HEK293 (cell line): ENCODE results near the gene CATSPERD.
A peak's percentile ranks its signal among the peaks of the same experiment; 100 is the strongest.
"Not testable (repeated sequence)": the region's sequence is repeated elsewhere in the genome, so short reads cannot be mapped to it uniquely, and the experiment has no call there.

Experiments
- CTCF ChIA-PET: fragments of 350-600 bp; formaldehyde crosslinking; extraction: SDS; loops from one replicate; lab custom pipeline; 2021; ENCODE audit warnings: antibody characterized with exemption; lab: Yijun Ruan, JAX
- POLR2A ChIA-PET: fragments of 300-600 bp; formaldehyde crosslinking; extraction: SDS; loops from one replicate; lab custom pipeline; 2020; ENCODE audit warnings: antibody characterized with exemption, inconsistent platforms; lab: Yijun Ruan, JAX
- H3K27ac ChIP-seq: fragments of 200-500 bp; sonication (Bioruptor generic); 2 replicates; pipeline ENCODE4 v1.5.1; 2014; ENCODE audit warnings: low read depth, low read length, control low read depth, inconsistent platforms; ENCODE audit errors: extremely low read depth
- H3K36me3 ChIP-seq, 2 experiments: fragments of 200-500 bp in 1 of 2; sonication (Bioruptor generic) in 1 of 2; 1 replicate in 1 of 2; 2 replicates in 1 of 2; pipeline ENCODE4 v1.5.1; 2014 to 2017; ENCODE audit warnings: inconsistent platforms in 2 of 2, low read length in 2 of 2; ENCODE audit not compliant: control insufficient read depth in 2 of 2, insufficient read depth in 1 of 2
- H3K4me1 ChIP-seq: fragments of 200-500 bp; sonication (Bioruptor generic); 2 replicates; pipeline ENCODE4 v1.5.1; 2014; ENCODE audit warnings: mild to moderate bottlenecking, low read length, inconsistent platforms; ENCODE audit not compliant: control insufficient read depth, insufficient read depth
- H3K4me3 ChIP-seq: 2 replicates; pipeline ENCODE4 v1.5.1; 2011; ENCODE audit warnings: low read depth, mild to moderate bottlenecking, control low read depth, low read length, moderate library complexity
- H3K9me3 ChIP-seq: fragments of 200-500 bp; sonication (Bioruptor generic); 2 replicates; pipeline ENCODE4 v1.5.1; 2014; ENCODE audit warnings: low read depth, low read length, inconsistent platforms; ENCODE audit not compliant: control insufficient read depth, insufficient read depth
- BCL11B ChIP-seq: fragments of 450-650 bp; formaldehyde crosslinking; IDR thresholded peaks from 2 replicates; pipeline ENCODE4 v1.5.1; 2016; ENCODE audit warnings: low read depth, missing biosample characterization, missing genetic modification characterization
- BCL6B ChIP-seq: fragments of 450-650 bp; formaldehyde crosslinking; IDR thresholded peaks from 2 replicates; pipeline ENCODE4 v1.5.1; 2017; ENCODE audit warnings: missing biosample characterization, missing genetic modification characterization
- GLI2 ChIP-seq: fragments of 450-650 bp; formaldehyde crosslinking; IDR thresholded peaks from 2 replicates; pipeline ENCODE4; 2017; ENCODE audit warnings: missing biosample characterization, missing genetic modification characterization, low read depth, borderline replicate concordance
- GLIS2 ChIP-seq: fragments of 450-650 bp; formaldehyde crosslinking; IDR thresholded peaks from 2 replicates; pipeline ENCODE4 v1.5.1; 2016; ENCODE audit warnings: missing biosample characterization, missing genetic modification characterization
- PRDM2 ChIP-seq: fragments of 450-650 bp; formaldehyde crosslinking; IDR thresholded peaks from 2 replicates; pipeline ENCODE4 v1.5.1; 2016; ENCODE audit warnings: missing biosample characterization, missing genetic modification characterization, borderline replicate concordance
- ZFP3 ChIP-seq: fragments of 450-650 bp; formaldehyde crosslinking; IDR thresholded peaks from 2 replicates; pipeline ENCODE4 v1.5.1; 2016; ENCODE audit warnings: low read depth, missing biosample characterization, missing genetic modification characterization
- ZNF121 ChIP-seq: fragments of 450-650 bp; formaldehyde crosslinking; IDR thresholded peaks from 2 replicates; pipeline ENCODE4 v1.5.1; 2016; ENCODE audit warnings: missing biosample characterization, missing genetic modification characterization
- ZNF157 ChIP-seq: fragments of 450-650 bp; formaldehyde crosslinking; IDR thresholded peaks from 2 replicates; pipeline ENCODE4 v1.5.1; 2016; ENCODE audit warnings: missing biosample characterization, missing genetic modification characterization
- ZNF24 ChIP-seq: fragments of 450-650 bp; formaldehyde crosslinking; IDR thresholded peaks from 2 replicates; pipeline ENCODE4 v1.5.1; 2016; ENCODE audit warnings: missing biosample characterization, missing genetic modification characterization
- ZNF302 ChIP-seq: fragments of 450-650 bp; formaldehyde crosslinking; IDR thresholded peaks from 2 replicates; pipeline ENCODE4 v1.5.1; 2016; ENCODE audit warnings: missing biosample characterization, missing genetic modification characterization, low read depth
- ZNF311 ChIP-seq: fragments of 450-650 bp; formaldehyde crosslinking; IDR thresholded peaks from 2 replicates; pipeline ENCODE4 v1.5.1; 2017; ENCODE audit warnings: missing biosample characterization, missing genetic modification characterization, borderline replicate concordance
- ZNF571 ChIP-seq: fragments of 450-650 bp; formaldehyde crosslinking; IDR thresholded peaks from 2 replicates; pipeline ENCODE4 v1.5.0; 2017; ENCODE audit warnings: missing biosample characterization, missing genetic modification characterization
- ZNF626 ChIP-seq: fragments of 450-650 bp; sonication (Bioruptor Pico); formaldehyde crosslinking; IDR thresholded peaks from 2 replicates; pipeline ENCODE4 v1.5.1; 2018; ENCODE audit warnings: missing biosample characterization, missing genetic modification characterization, inconsistent platforms
- ZNF658 ChIP-seq: fragments of 450-650 bp; formaldehyde crosslinking; IDR thresholded peaks from 2 replicates; pipeline ENCODE4; 2016; ENCODE audit warnings: missing biosample characterization, missing genetic modification characterization
- ZNF660 ChIP-seq: fragments of 450-650 bp; IDR thresholded peaks from 2 replicates; pipeline ENCODE4 v1.5.1; 2018; ENCODE audit warnings: missing biosample characterization, mild to moderate bottlenecking, missing genetic modification characterization
- ZNF701 ChIP-seq: fragments of 450-650 bp; formaldehyde crosslinking; IDR thresholded peaks from 2 replicates; pipeline ENCODE4 v1.5.1; 2016; ENCODE audit warnings: missing biosample characterization, missing genetic modification characterization

The CATSPERD gene

GRCh38 chr19:5778402-5778801, 58.0 kb downstream of the CATSPERD start (continued):
- TF ChIP-seq ZFP3 (tag by site-specific recombination) = no peak
- TF ChIP-seq ZNF626 (tag by site-specific recombination) = no peak
- no peak for TF ChIP-seq ZNF302 (tag by site-specific recombination)
- TF ChIP-seq PRDM2 (tag by site-specific recombination) = no peak
- no peak for TF ChIP-seq GLI2
- no peak for TF ChIP-seq ZNF571 (tag by site-specific recombination)
- TF ChIP-seq GLIS2 = no peak
- TF ChIP-seq, all 188 proteins: peak for 0

- H3K27ac ChIP-seq, H3K4me3 ChIP-seq, H3K4me1 ChIP-seq, H3K9me3 ChIP-seq: not testable (repeated sequence)
- TF ChIP-seq ZNF660 = 0 out of 2 replicates have a peak, but pooled peaks have one; percentile 19
- TF ChIP-seq ZNF121 (tag by site-specific recombination) = peak; percentile 69
- POLR2A ChIA-PET = interaction anchor here (0.6 kb wide), 1 partner anchor 187 kb away, joined by 3 read pairs; no protein-coding TSS in a partner anchor
- H3K36me3 ChIP-seq = peaks cover 3 to 24% of the 10 kb centered on the region in 2 experiments; a peak in 2 of 3 replicates
- CTCF ChIA-PET = interaction anchor here (0.6 to 2.8 kb wide), 2 partner anchors 23 to 244 kb away, joined by 3 to 15 read pairs; no protein-coding TSS in a partner anchor
Observed at GRCh38 chr19:5780916-5781315, 60.5 kb downstream of the CATSPERD start.

GRCh38 chr19:5782322-5782721, 61.9 kb downstream of the CATSPERD start:
- CTCF ChIA-PET = no interaction called here

GRCh38 chr19:5782945-5783919, 62.8 kb downstream of the CATSPERD start:
- Histone ChIP-seq H3K4me1 (no peaks in the 10 kb centered on the region), H3K9me3 (no peaks in the 10 kb centered on the region), H3K4me3 (no peak overlapping the region), H3K36me3 (peaks cover 6 to 48% of the 10 kb centered on the region in 2 experiments; a peak in 2 of 3 replicates), H3K27ac (no peak overlapping the region)
- TF ChIP-seq ZNF121 (tag by site-specific recombination) = no peak
- no peak for TF ChIP-seq ZNF701 (tag by site-specific recombination)
- TF ChIP-seq ZNF658 (tag by site-specific recombination) = no peak
- no peak for TF ChIP-seq BCL6B (tag by site-specific recombination)
- TF ChIP-seq ZNF311 = no peak
- TF ChIP-seq ZNF157 = no peak
- TF ChIP-seq BCL11B (tag by site-specific recombination) = no peak
- CTCF ChIA-PET = no interaction called here
- POLR2A ChIA-PET = interaction anchor here (0.5 to 1.2 kb wide), 8 partner anchors 8 to 107 kb away, joined by 3 to 7 read pairs (median 4); partner anchors contain the start of genes DUS3L and RPL36

More at GRCh38 chr19:5782322-5782721, 61.9 kb downstream of the CATSPERD start:
- TF ChIP-seq ZNF24 (tag by site-specific recombination) = no peak
- no peak overlapping the region for H3K4me3 ChIP-seq
- no peaks in the 10 kb centered on the region for H3K4me1 ChIP-seq
- no peaks in the 10 kb centered on the region for H3K9me3 ChIP-seq
- no peak overlapping the region for H3K27ac ChIP-seq
- H3K36me3 ChIP-seq = peaks cover 6 to 38% of the 10 kb centered on the region in 2 experiments; a peak in 2 of 3 replicates
- POLR2A ChIA-PET = interaction anchor here (0.7 kb wide), 1 partner anchor 95 kb away, joined by 3 read pairs; no protein-coding TSS in a partner anchor
